Vagina (tissue), 2 donors: ENCODE measurements around the gene MEG3.

Experiments used
- POLR2A ChIP-seq, 2 donors: fragments of 450-650 bp; IDR thresholded peaks; one replicate each; pipeline ENCODE4 v1.6.1; 2017; ENCODE audit warnings: antibody characterized with exemption in 2 of 2, mild to moderate bottlenecking in 2 of 2, moderate library complexity in 2 of 2
- TF ChIP-seq, protein P1 (sequence below), 3 experiments: fragments of 450-650 bp in 2 of 3; fragments of 200-600 bp in 1 of 3; sonication (generic) in 1 of 3; IDR thresholded peaks; one replicate each; pipeline ENCODE4 v1.5.1; 2017 to 2019; ENCODE audit warnings: antibody characterized with exemption in 3 of 3, mild to moderate bottlenecking in 2 of 3, moderate library complexity in 2 of 3

DNA sequence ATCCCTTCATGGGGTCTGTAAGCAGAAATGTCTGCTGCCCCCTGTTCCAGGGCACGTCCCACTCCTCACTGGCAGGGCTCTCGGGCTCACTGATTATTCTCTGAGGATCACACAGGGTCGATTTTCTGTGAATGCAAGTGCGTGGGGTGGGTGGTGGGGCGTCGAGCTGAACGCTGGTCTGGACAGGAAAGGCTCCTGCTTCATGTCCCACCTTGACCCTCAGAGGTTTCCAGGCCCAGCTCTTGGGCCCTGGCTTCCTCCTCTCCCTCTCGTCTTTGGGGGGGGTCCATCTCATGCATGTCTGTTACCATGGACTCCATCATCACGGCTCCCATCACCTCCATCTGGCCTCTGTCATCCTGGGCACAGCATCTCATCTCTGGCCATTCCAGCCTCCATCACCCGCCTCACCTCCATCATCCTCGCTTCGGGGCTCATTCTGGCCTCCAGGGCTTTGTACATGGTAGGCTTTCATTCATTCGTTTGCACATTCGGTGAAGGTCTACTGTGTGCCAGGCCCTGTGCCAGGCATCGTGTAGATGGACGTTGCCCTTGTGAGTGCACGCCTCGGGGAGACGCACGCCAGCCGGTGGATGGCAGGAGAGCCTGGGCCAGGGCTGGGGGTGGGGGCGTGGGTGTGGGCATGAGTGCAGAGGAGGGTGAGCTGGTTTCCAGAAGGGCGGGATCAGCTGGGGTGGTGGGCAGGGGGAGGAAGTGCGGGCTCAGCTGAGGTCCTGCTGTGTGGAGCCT is 42.9 kb downstream of the MEG3 start:
- TF ChIP-seq, protein P1, sequence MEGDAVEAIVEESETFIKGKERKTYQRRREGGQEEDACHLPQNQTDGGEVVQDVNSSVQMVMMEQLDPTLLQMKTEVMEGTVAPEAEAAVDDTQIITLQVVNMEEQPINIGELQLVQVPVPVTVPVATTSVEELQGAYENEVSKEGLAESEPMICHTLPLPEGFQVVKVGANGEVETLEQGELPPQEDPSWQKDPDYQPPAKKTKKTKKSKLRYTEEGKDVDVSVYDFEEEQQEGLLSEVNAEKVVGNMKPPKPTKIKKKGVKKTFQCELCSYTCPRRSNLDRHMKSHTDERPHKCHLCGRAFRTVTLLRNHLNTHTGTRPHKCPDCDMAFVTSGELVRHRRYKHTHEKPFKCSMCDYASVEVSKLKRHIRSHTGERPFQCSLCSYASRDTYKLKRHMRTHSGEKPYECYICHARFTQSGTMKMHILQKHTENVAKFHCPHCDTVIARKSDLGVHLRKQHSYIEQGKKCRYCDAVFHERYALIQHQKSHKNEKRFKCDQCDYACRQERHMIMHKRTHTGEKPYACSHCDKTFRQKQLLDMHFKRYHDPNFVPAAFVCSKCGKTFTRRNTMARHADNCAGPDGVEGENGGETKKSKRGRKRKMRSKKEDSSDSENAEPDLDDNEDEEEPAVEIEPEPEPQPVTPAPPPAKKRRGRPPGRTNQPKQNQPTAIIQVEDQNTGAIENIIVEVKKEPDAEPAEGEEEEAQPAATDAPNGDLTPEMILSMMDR (IDR thresholded peaks at IDR 0.05), result no peak
- TF ChIP-seq POLR2A (IDR thresholded peaks at IDR 0.05), result no peak
